Measurements from ENCODE around the gene BOLA3.
A peak's percentile ranks its signal among the peaks of the same experiment; 100 is the strongest.
"Not testable (repeated sequence)": the region's sequence is repeated elsewhere in the genome, so short reads cannot be mapped to it uniquely, and the experiment has no call there.

The BOLA3 gene

DNA sequence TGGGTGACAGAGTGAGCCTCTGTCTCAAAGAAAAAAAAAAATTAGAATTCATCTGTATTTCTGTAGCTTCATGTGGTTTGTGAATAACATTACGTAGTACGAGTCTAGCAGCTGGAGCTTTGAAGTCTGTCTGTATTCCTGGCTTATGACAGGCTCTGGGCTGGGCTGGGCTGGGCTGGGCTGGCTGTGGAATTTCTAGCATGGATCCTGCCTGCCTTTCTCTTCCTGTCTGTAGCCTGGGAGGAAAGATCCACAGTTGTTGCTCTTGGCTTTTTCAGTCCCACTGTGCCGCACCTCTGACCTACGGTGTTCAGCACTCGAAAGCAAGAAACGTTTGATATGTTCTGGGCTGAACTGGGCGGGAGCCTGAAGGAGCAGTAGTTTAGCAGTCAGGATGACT lies 55.4 kb downstream of the BOLA3 start:
- Histone ChIP-seq H3K79me1 (ENCODE audit: low read depth, low read length) (no peaks in the 10 kb centered on the region), H3K14ac (ENCODE audit: low read length) (no peak overlapping the region), H3K4ac (ENCODE audit: low read length) (no peak overlapping the region), H2AFZ (ENCODE audit: low read length) (no peak overlapping the region), H4K8ac (ENCODE audit: low read depth, low read length) (no peak overlapping the region), H3K18ac (ENCODE audit: low read length) (no peak overlapping the region), H2AK5ac (ENCODE audit: low read depth, low read length) (no peak overlapping the region), H3K36me3 (replicated peaks in 1 of 2; ENCODE audit: control insufficient read depth in 2 of 2, insufficient read depth in 2 of 2, low read length in 2 of 2) (peaks cover 45 to 95% of the 10 kb centered on the region in 2 donors), H3K9me3 (replicated peaks in 1 of 2; ENCODE audit: control insufficient read depth in 2 of 2, insufficient read depth in 1 of 2, low read depth in 1 of 2, low read length in 2 of 2) (no peaks in the 10 kb centered on the region), H3K27ac (replicated peaks; ENCODE audit: low read length) (no peak overlapping the region), H3K9ac (ENCODE audit: low read depth, low read length, poor library complexity) (no peak overlapping the region), H2BK5ac (ENCODE audit: low read length) (no peak overlapping the region), H3K27me3 (ENCODE audit: control insufficient read depth in 3 of 3, insufficient read depth in 3 of 3, low read depth in 1 of 3, low read length in 3 of 3) (no peaks in the 10 kb centered on the region), H3K23ac (ENCODE audit: low read depth, low read length, poor library complexity) (no peak overlapping the region), H2BK12ac (ENCODE audit: low read length) (no peak overlapping the region), H4K91ac (ENCODE audit: low read depth, low read length, poor library complexity) (no peak overlapping the region), H2BK15ac (ENCODE audit: low read length) (no peak overlapping the region), H2BK120ac (ENCODE audit: low read depth, low read length) (no peak overlapping the region), H3K4me1 (ENCODE audit: control insufficient read depth in 2 of 2, insufficient read depth in 1 of 2, low read depth in 1 of 2, low read length in 2 of 2) (no peaks in the 10 kb centered on the region), H3K4me2 (ENCODE audit: insufficient read depth, low read length, poor library complexity, severe bottlenecking) (no peak overlapping the region), H3K4me3 (ENCODE audit: low read length in 2 of 2) (no peak overlapping the region)
- no peak for DNase-seq (ENCODE audit: low spot score)
- no CpG with 5 or more reads among the region's 7 CpGs for WGBS, 2 donors (ENCODE audit: extremely low coverage in 2 of 2, insufficient read length in 2 of 2, insufficient replicate concordance in 1 of 2)

DNA sequence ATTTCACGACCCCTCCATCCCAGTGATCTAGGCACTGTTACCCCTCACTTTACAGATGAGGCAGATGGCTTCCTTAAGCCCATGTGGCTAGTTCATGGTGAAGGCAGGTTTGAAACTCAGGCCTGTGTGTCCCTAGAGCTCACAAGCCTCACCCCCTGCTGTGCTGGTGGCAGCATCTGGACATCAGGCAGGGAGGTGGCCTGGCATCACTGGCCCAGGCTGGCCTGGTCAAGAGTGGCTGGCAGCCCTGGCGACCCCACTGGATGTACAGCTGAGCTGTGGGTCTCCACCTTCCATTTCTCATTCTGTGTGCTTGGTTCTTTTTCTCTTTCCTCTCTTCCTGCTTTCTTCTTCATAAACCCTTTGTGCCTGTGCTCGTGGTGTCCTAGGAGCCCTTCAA lies 56.3 kb downstream of the BOLA3 start:
- no CpG with 5 or more reads among the region's 3 CpGs for WGBS, 2 donors (ENCODE audit: extremely low coverage in 2 of 2, insufficient read length in 2 of 2, insufficient replicate concordance in 1 of 2)
- no peak overlapping the region for H2BK12ac ChIP-seq (ENCODE audit: low read length)
- no peak overlapping the region for H3K4me2 ChIP-seq (ENCODE audit: insufficient read depth, low read length, poor library complexity, severe bottlenecking)

DNA sequence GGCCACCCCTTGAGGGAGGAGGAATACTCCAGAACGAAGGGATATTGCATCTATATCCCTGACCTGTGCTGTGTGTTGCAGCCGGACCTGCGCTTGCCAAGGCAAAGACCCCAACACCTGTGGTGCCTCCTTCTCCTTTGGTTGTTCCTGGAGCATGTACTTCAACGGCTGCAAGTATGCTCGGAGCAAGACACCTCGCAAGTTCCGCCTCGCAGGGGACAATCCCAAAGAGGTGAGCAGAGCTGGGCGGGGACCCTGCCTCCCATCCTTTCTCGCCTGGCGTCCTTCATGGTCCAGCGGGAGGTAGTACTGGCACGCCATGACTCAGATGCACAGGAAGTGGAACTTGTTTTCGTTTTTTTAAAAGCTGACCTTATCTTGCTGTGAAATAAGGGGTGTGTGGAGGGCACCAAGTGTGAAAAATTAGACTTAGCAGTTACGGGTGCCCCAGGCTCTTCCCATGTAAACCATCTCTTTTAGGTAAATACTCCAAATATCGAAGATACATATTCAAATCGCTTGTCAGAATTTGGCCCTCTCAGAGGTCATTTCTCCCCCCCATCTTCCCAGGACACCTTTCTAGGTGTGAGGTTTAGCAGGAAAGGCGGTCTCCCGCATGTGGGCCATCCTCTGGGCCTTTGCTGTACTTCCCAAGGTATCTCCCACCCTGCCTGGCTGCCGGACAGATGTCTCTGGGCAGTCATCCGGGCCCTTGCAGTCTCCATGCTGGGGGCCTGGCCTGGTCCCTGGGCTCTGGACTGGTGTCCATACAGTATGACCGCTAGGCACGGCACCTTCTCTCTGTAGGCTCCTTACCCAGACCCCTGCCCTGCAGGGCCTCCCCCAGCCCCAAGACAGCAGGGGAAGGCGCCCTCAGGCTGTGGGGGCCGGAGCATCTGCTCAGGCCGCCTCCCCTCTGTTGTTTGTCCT lies 57.6 kb downstream of the BOLA3 start:
- Histone ChIP-seq H2BK12ac (ENCODE audit: low read length) (no peak overlapping the region), H2BK15ac (ENCODE audit: low read length) (no peak overlapping the region), H3K27ac (replicated peaks; ENCODE audit: low read length) (no peak overlapping the region), H2BK5ac (ENCODE audit: low read length) (no peak overlapping the region), H3K18ac (ENCODE audit: low read length) (no peak overlapping the region), H3K36me3 (replicated peaks in 1 of 2; ENCODE audit: control insufficient read depth in 2 of 2, insufficient read depth in 2 of 2, low read length in 2 of 2) (peaks cover 45 to 100% of the 10 kb centered on the region in 2 donors), H4K8ac (ENCODE audit: low read depth, low read length) (no peak overlapping the region), H4K91ac (ENCODE audit: low read depth, low read length, poor library complexity) (no peak overlapping the region), H3K4ac (ENCODE audit: low read length) (no peak overlapping the region), H2AK5ac (ENCODE audit: low read depth, low read length) (no peak overlapping the region), H3K9ac (ENCODE audit: low read depth, low read length, poor library complexity) (peak overlapping the region; percentile 36), H3K9me3 (replicated peaks in 1 of 2; ENCODE audit: control insufficient read depth in 2 of 2, insufficient read depth in 1 of 2, low read depth in 1 of 2, low read length in 2 of 2) (no peaks in the 10 kb centered on the region), H3K23ac (ENCODE audit: low read depth, low read length, poor library complexity) (no peak overlapping the region), H2BK120ac (ENCODE audit: low read depth, low read length) (no peak overlapping the region), H3K27me3 (ENCODE audit: control insufficient read depth in 3 of 3, insufficient read depth in 3 of 3, low read depth in 1 of 3, low read length in 3 of 3) (no peaks in the 10 kb centered on the region), H3K14ac (ENCODE audit: low read length) (no peak overlapping the region), H3K4me3 (ENCODE audit: low read length in 2 of 2) (no peak overlapping the region), H2AFZ (ENCODE audit: low read length) (no peak overlapping the region), H3K4me2 (ENCODE audit: insufficient read depth, low read length, poor library complexity, severe bottlenecking) (no peak overlapping the region), H3K4me1 (ENCODE audit: control insufficient read depth in 2 of 2, insufficient read depth in 1 of 2, low read depth in 1 of 2, low read length in 2 of 2) (no peaks in the 10 kb centered on the region), H3K79me1 (ENCODE audit: low read depth, low read length) (no peaks in the 10 kb centered on the region)
- WGBS, 2 donors (ENCODE audit: extremely low coverage in 2 of 2, insufficient read length in 2 of 2, insufficient replicate concordance in 1 of 2), result no CpG with 5 or more reads among the region's 26 CpGs
- no peak for DNase-seq (ENCODE audit: low spot score)

More for the DNA sequence above, 56.3 kb downstream of the BOLA3 start:
- H2AFZ ChIP-seq (ENCODE audit: low read length), result no peak overlapping the region
- H2BK15ac ChIP-seq (ENCODE audit: low read length), result no peak overlapping the region
- H3K9me3 ChIP-seq (replicated peaks in 1 of 2; ENCODE audit: control insufficient read depth in 2 of 2, insufficient read depth in 1 of 2, low read depth in 1 of 2, low read length in 2 of 2), result no peaks in the 10 kb centered on the region
- H3K4me3 ChIP-seq (ENCODE audit: low read length in 2 of 2), result no peak overlapping the region
- no peak overlapping the region for H2BK120ac ChIP-seq (ENCODE audit: low read depth, low read length)
- H3K4me1 ChIP-seq (ENCODE audit: control insufficient read depth in 2 of 2, insufficient read depth in 1 of 2, low read depth in 1 of 2, low read length in 2 of 2), result no peaks in the 10 kb centered on the region
- no peak overlapping the region for H3K9ac ChIP-seq (ENCODE audit: low read depth, low read length, poor library complexity)
- no peak overlapping the region for H2BK5ac ChIP-seq (ENCODE audit: low read length)
- peaks cover 45 to 100% of the 10 kb centered on the region in 2 donors for H3K36me3 ChIP-seq (replicated peaks in 1 of 2; ENCODE audit: control insufficient read depth in 2 of 2, insufficient read depth in 2 of 2, low read length in 2 of 2)
- H3K4ac ChIP-seq (ENCODE audit: low read length), result no peak overlapping the region
- H3K18ac ChIP-seq (ENCODE audit: low read length), result no peak overlapping the region
- no peaks in the 10 kb centered on the region for H3K27me3 ChIP-seq (ENCODE audit: control insufficient read depth in 3 of 3, insufficient read depth in 3 of 3, low read depth in 1 of 3, low read length in 3 of 3)
- no peak overlapping the region for H3K14ac ChIP-seq (ENCODE audit: low read length)
- H3K23ac ChIP-seq (ENCODE audit: low read depth, low read length, poor library complexity), result no peak overlapping the region
- H2AK5ac ChIP-seq (ENCODE audit: low read depth, low read length), result no peak overlapping the region
- no peak for DNase-seq (ENCODE audit: low spot score)
- no peak overlapping the region for H4K91ac ChIP-seq (ENCODE audit: low read depth, low read length, poor library complexity)
- H4K8ac ChIP-seq (ENCODE audit: low read depth, low read length), result no peak overlapping the region
- H3K79me1 ChIP-seq (ENCODE audit: low read depth, low read length), result no peaks in the 10 kb centered on the region
- H3K27ac ChIP-seq (replicated peaks; ENCODE audit: low read length), result no peak overlapping the region

DNA sequence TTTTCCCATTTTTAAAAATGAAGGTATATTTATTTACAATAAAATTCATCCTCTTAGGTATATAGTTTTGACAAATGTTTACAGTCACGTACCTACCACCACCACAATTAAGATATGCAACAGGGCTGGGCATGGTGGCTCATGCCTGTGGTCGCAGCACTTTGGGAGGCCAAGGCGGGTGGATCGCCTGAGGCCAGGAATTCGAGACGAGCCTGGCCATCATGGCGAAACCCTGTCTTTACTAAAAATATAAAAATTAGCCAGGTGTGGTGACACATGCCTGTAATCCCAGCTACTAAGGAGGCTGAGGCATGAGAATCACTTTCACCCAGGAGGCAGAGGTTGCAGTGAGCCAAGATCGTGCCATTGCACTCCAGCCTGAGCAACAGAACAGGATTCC lies 59.0 kb downstream of the BOLA3 start:
- H3K9me3 ChIP-seq (replicated peaks in 1 of 2; ENCODE audit: control insufficient read depth in 2 of 2, insufficient read depth in 1 of 2, low read depth in 1 of 2, low read length in 2 of 2); H3K27ac ChIP-seq (replicated peaks; ENCODE audit: low read length); H3K27me3 ChIP-seq (ENCODE audit: control insufficient read depth in 3 of 3, insufficient read depth in 3 of 3, low read depth in 1 of 3, low read length in 3 of 3); H3K9ac ChIP-seq (ENCODE audit: low read depth, low read length, poor library complexity); H3K4me2 ChIP-seq (ENCODE audit: insufficient read depth, low read length, poor library complexity, severe bottlenecking); H3K79me1 ChIP-seq (ENCODE audit: low read depth, low read length); H2BK120ac ChIP-seq (ENCODE audit: low read depth, low read length); DNase-seq (ENCODE audit: low spot score); H3K4me1 ChIP-seq (ENCODE audit: control insufficient read depth in 2 of 2, insufficient read depth in 1 of 2, low read depth in 1 of 2, low read length in 2 of 2); H4K8ac ChIP-seq (ENCODE audit: low read depth, low read length); H3K14ac ChIP-seq (ENCODE audit: low read length); H2AK5ac ChIP-seq (ENCODE audit: low read depth, low read length); H2BK12ac ChIP-seq (ENCODE audit: low read length); H3K18ac ChIP-seq (ENCODE audit: low read length); H3K23ac ChIP-seq (ENCODE audit: low read depth, low read length, poor library complexity); H3K4ac ChIP-seq (ENCODE audit: low read length); H3K4me3 ChIP-seq (ENCODE audit: low read length in 2 of 2); H4K91ac ChIP-seq (ENCODE audit: low read depth, low read length, poor library complexity); H2BK15ac ChIP-seq (ENCODE audit: low read length); H2AFZ ChIP-seq (ENCODE audit: low read length); H2BK5ac ChIP-seq (ENCODE audit: low read length): not testable (repeated sequence)
- no CpG with 5 or more reads among the region's 8 CpGs for WGBS, 2 donors (ENCODE audit: extremely low coverage in 2 of 2, insufficient read length in 2 of 2, insufficient replicate concordance in 1 of 2)
- peaks cover 37 to 95% of the 10 kb centered on the region in 2 donors for H3K36me3 ChIP-seq (replicated peaks in 1 of 2; ENCODE audit: control insufficient read depth in 2 of 2, insufficient read depth in 2 of 2, low read length in 2 of 2)

All from neuronal stem cell (in vitro differentiated cells).